Keratinocyte (primary cell): ENCODE measurements around the gene CA5A. TPM values are rescaled to one million over a fixed set of nuclear protein-coding genes. Genes with fewer than 3 reads are reported as not detected.
A peak's percentile ranks its signal among the peaks of the same experiment; 100 is the strongest.

Experiments used
- DNase-seq: peaks from one replicate; pipeline ENCODE4 v3.0.0-alpha.2; 2011; ENCODE audit warnings: low read depth, missing footprints, low spot score
- FAIRE-seq: peaks from 2 replicates; lab custom pipeline; 2011; peaks lifted over from hg19 to GRCh38; lab: Jason Lieb, UNC
- H2AFZ ChIP-seq: 2 replicates; pipeline ENCODE4 v1.6.0; 2012; ENCODE audit warnings: low read length, control low read depth, inconsistent platforms; ENCODE audit not compliant: control insufficient read depth
- H3K27ac ChIP-seq: 2 replicates; pipeline ENCODE4 v1.5.1; 2011; ENCODE audit warnings: low read length; ENCODE audit not compliant: control insufficient read depth, insufficient read depth
- H3K27me3 ChIP-seq: 3 replicates; pipeline ENCODE4 v1.6.0; 2011; ENCODE audit warnings: low read length; ENCODE audit not compliant: control insufficient read depth, insufficient read depth; ENCODE audit errors: extremely low read depth
- H3K36me3 ChIP-seq, 2 experiments: 2 replicates in 1 of 2; 3 replicates in 1 of 2; pipeline ENCODE4 v1.5.1; 2011; ENCODE audit warnings: low read length in 2 of 2, mild to moderate bottlenecking in 1 of 2; ENCODE audit not compliant: control insufficient read depth in 2 of 2, insufficient read depth in 2 of 2; ENCODE audit errors: extremely low read depth in 1 of 2
- H3K4me1 ChIP-seq: 3 replicates; pipeline ENCODE4 v1.5.1; 2011; ENCODE audit warnings: low read length; ENCODE audit not compliant: control insufficient read depth, insufficient read depth; ENCODE audit errors: extremely low read depth
- H3K4me2 ChIP-seq: 3 replicates; pipeline ENCODE4 v1.6.0; 2011; ENCODE audit warnings: low read depth, low read length; ENCODE audit not compliant: control insufficient read depth, insufficient read depth; ENCODE audit errors: extremely low read depth
- H3K4me3 ChIP-seq, 3 experiments: fragments of 200-600 bp in 1 of 3; sonication (generic) in 1 of 3; 2 replicates in 2 of 3; 3 replicates in 1 of 3; pipeline ENCODE4 v1.5.1; 2011 to 2016; ENCODE audit warnings: low read length in 3 of 3, mild to moderate bottlenecking in 3 of 3, control low read depth in 2 of 3, inconsistent platforms in 1 of 3, low read depth in 1 of 3, mixed read lengths in 1 of 3, mixed run types in 1 of 3, moderate library complexity in 1 of 3; ENCODE audit not compliant: control insufficient read depth in 2 of 3, insufficient read depth in 2 of 3; ENCODE audit errors: extremely low read depth in 1 of 3
- H3K79me2 ChIP-seq: 2 replicates; pipeline ENCODE4 v1.6.0; 2012; ENCODE audit warnings: low read length; ENCODE audit not compliant: control insufficient read depth, insufficient read depth
- H3K9ac ChIP-seq: 3 replicates; pipeline ENCODE4 v1.6.0; 2011; ENCODE audit warnings: low read length; ENCODE audit not compliant: control insufficient read depth, insufficient read depth; ENCODE audit errors: extremely low read depth
- H3K9me1 ChIP-seq: 3 replicates; pipeline ENCODE4 v1.6.0; 2011; ENCODE audit warnings: low read length; ENCODE audit not compliant: control insufficient read depth, insufficient read depth; ENCODE audit errors: extremely low read depth
- H3K9me3 ChIP-seq: 2 replicates; pipeline ENCODE4 v1.5.1; 2012; ENCODE audit warnings: low read depth, low read length; ENCODE audit not compliant: control insufficient read depth
- H4K20me1 ChIP-seq: 3 replicates; pipeline ENCODE4 v1.6.0; 2011; ENCODE audit warnings: low read length; ENCODE audit not compliant: control insufficient read depth, insufficient read depth; ENCODE audit errors: extremely low read depth
- CTCF ChIP-seq, 3 experiments: IDR thresholded peaks in 1 of 3; conservative IDR thresholded peaks in 1 of 3; optimal IDR thresholded peaks in 1 of 3; 2 replicates in 2 of 3; 3 replicates in 1 of 3; pipeline versions ENCODE3 to v1.5.1; 2011; ENCODE audit warnings: low read length in 3 of 3, mild to moderate bottlenecking in 3 of 3, moderate library complexity in 2 of 3, control low read depth in 1 of 3, inconsistent platforms in 1 of 3; ENCODE audit not compliant: insufficient read depth in 2 of 3; ENCODE audit errors: extremely low read depth in 1 of 3
- EZH2 ChIP-seq: IDR thresholded peaks from one replicate; pipeline ENCODE4 v1.6.1; 2012; ENCODE audit warnings: inconsistent platforms, mild to moderate bottlenecking, low read length, moderate library complexity
- dilution Hi-C: fragments of 300-500 bp; cut with MboI; formaldehyde crosslinking; loops from one replicate; pipeline ENCODE4 v1.7.0; 2020; ENCODE audit warnings: low sequenced_read_pairs; ENCODE audit not compliant: extremely low pct_ligation_motif_present
- polyA plus RNA-seq, 5 experiments: library from polyadenylated mRNA; depleted of rRNA in 3 of 5; stranded (reverse) in 3 of 5; stranded (forward) in 1 of 5; unstranded in 1 of 5; fragments of >200 nt; gene quantifications; 1 replicate in 1 of 5; 2 replicates in 3 of 5; 3 replicates in 1 of 5; pipeline versions ENCODE4 v1.2.1 to v1.2.3, GENCODE V29; 2011 to 2012; ENCODE audit warnings: missing spikeins in 2 of 5, low read depth in 1 of 5, low replicate concordance in 1 of 5

The CA5A gene
- polyA plus RNA-seq, 1 donor (not counting 4 experiments of a cell fraction or from before 2014, with no cell fraction given), result not detected

- peaks cover 24% of the 10 kb centered on the region for H3K4me1 ChIP-seq
- H3K9me3 ChIP-seq, result no peaks in the 10 kb centered on the region
- H3K4me2 ChIP-seq, result no peak overlapping the region
- TF ChIP-seq CTCF (optimal IDR thresholded peaks at IDR 0.05 in 1 of 3, IDR thresholded peaks at IDR 0.05 in 1 of 3, conservative IDR thresholded peaks at IDR 0.05 in 1 of 3; ENCODE audit: extremely low read depth in 1 of 3, insufficient read depth in 2 of 3, low read length in 3 of 3), result no peak
- TF ChIP-seq EZH2, result no peak
- H3K9me1 ChIP-seq, result no peaks in the 10 kb centered on the region
- no peak for DNase-seq
- H3K79me2 ChIP-seq, result peaks cover 76% of the 10 kb centered on the region
- no peak overlapping the region for H2AFZ ChIP-seq
- no peaks in the 10 kb centered on the region for H3K27me3 ChIP-seq
- peaks cover 0 to 4% of the 10 kb centered on the region in 2 experiments for H3K36me3 ChIP-seq
- H3K27ac ChIP-seq, result no peak overlapping the region
- no peak overlapping the region for H3K4me3 ChIP-seq
- H3K9ac ChIP-seq, result no peak overlapping the region
- no peak for FAIRE-seq
- dilution Hi-C loops, result no loop called here
- H4K20me1 ChIP-seq, result no peaks in the 10 kb centered on the region
Measured at GRCh38 chr16:87965417-87965816, 29.1 kb upstream of the CA5A start.

GRCh38 chr16:87964049-87964659 lies 27.8 kb upstream of the CA5A start:
- Histone ChIP-seq H4K20me1 (no peaks in the 10 kb centered on the region), H3K79me2 (peaks cover 77% of the 10 kb centered on the region), H3K27ac (peak overlapping the region; percentile 1), H2AFZ (no peak overlapping the region), H3K4me1 (peaks cover 24% of the 10 kb centered on the region), H3K36me3 (peaks cover 0 to 4% of the 10 kb centered on the region in 2 experiments), H3K4me3 (no peak overlapping the region), H3K9me3 (no peaks in the 10 kb centered on the region), H3K4me2 (no peak overlapping the region), H3K27me3 (no peaks in the 10 kb centered on the region), H3K9ac (no peak overlapping the region), H3K9me1 (no peaks in the 10 kb centered on the region)
- no peak for TF ChIP-seq EZH2
- TF ChIP-seq CTCF (optimal IDR thresholded peaks at IDR 0.05 in 1 of 3, IDR thresholded peaks at IDR 0.05 in 1 of 3, conservative IDR thresholded peaks at IDR 0.05 in 1 of 3; ENCODE audit: extremely low read depth in 1 of 3, insufficient read depth in 2 of 3, low read length in 3 of 3), result no peak
- dilution Hi-C loops, result no loop called here
- FAIRE-seq, result no peak
- DNase-seq, result no peak
